ENCODE results near the gene PLXNC1.

GRCh38 chr12:94327809-94328208 is 179.4 kb downstream of the PLXNC1 start:
- TF ChIP-seq ELK4 (IDR thresholded peaks at IDR 0.05; ENCODE audit: borderline replicate concordance, low read depth, low read length) (no peak), PATZ1 (tag by site-specific recombination; IDR thresholded peaks at IDR 0.05) (no peak), ZFP41 (tag by site-specific recombination; IDR thresholded peaks at IDR 0.05; ENCODE audit: borderline replicate concordance) (no peak), ZNF280D (tag by site-specific recombination; IDR thresholded peaks at IDR 0.05) (no peak), ZNF24 (tag by site-specific recombination; IDR thresholded peaks at IDR 0.05) (no peak), CTCF (tag by site-specific recombination; IDR thresholded peaks at IDR 0.05) (no peak), ZNF350 (tag by site-specific recombination; IDR thresholded peaks at IDR 0.05) (no peak), ZNF580 (tag by site-specific recombination; IDR thresholded peaks at IDR 0.05) (no peak), ZNF302 (tag by site-specific recombination; IDR thresholded peaks at IDR 0.05; ENCODE audit: low read depth) (no peak), ZBTB6 (tag by site-specific recombination; IDR thresholded peaks at IDR 0.05) (no peak), ZNF324 (tag by site-specific recombination; IDR thresholded peaks at IDR 0.05) (no peak), ZNF132 (tag by site-specific recombination; IDR thresholded peaks at IDR 0.05; ENCODE audit: borderline replicate concordance) (no peak), ZBTB26 (tag by site-specific recombination; optimal IDR thresholded peaks at IDR 0.05) (no peak)

Data from HEK293 (cell line).